A549 (cell line): Measurements from ENCODE around the gene WNT5B. TPM values are rescaled to one million over a fixed set of nuclear protein-coding genes. Genes with fewer than 3 reads are reported as not detected.
"Not testable (repeated sequence)": the region's sequence is repeated elsewhere in the genome, so short reads cannot be mapped to it uniquely, and the experiment has no call there.

Experiments used
- ATAC-seq, 2 experiments: fragments of 200-7000 bp in 1 of 2; fragments of >200 bp in 1 of 2; cut with Nextera tagmentation in 1 of 2; cut with Tn5 transposase in 1 of 2; 3 replicates each; pipeline versions ENCODE4 v1.8.0 to v1.9.1; 2018 to 2020; ENCODE audit warnings: mild to moderate bottlenecking in 1 of 2, moderate library complexity in 1 of 2
- CTCF ChIA-PET: fragments of 300-600 bp; sonication (Branson Sonifier 250); formaldehyde crosslinking; extraction: SDS; loops from one replicate; lab custom pipeline; 2021; ENCODE audit warnings: antibody characterized with exemption, inconsistent platforms; lab: Yijun Ruan, JAX
- POLR2A ChIA-PET: fragments of 350-600 bp; formaldehyde crosslinking; extraction: SDS; loops from one replicate; lab custom pipeline; 2021; ENCODE audit warnings: antibody characterized with exemption, inconsistent platforms; lab: Yijun Ruan, JAX
- DNase-seq, 2 experiments: peaks; one replicate each; pipeline versions ENCODE4 v3.0.0 to v3.0.0-alpha.2; 2011 to 2016; ENCODE audit warnings: low read depth in 1 of 2, low spot score in 1 of 2
- FAIRE-seq: peaks from 2 replicates; lab custom pipeline; 2011; peaks lifted over from hg19 to GRCh38; lab: Jason Lieb, UNC
- H3K27ac ChIP-seq, 2 experiments: fragments of >200 bp; sonication (Bioruptor Twin); formaldehyde crosslinking; 3 replicates each; pipeline ENCODE4 v1.5.1; 2016 to 2017
- H3K4me1 ChIP-seq: fragments of >200 bp; sonication (Bioruptor Twin); formaldehyde crosslinking; 3 replicates; pipeline ENCODE4 v1.6.1; 2016
- H3K4me2 ChIP-seq: fragments of >200 bp; sonication (Bioruptor Twin); formaldehyde crosslinking; 3 replicates; pipeline ENCODE4 v1.6.1; 2016
- H3K4me3 ChIP-seq: fragments of >200 bp; sonication (Bioruptor Twin); formaldehyde crosslinking; 3 replicates; pipeline ENCODE4 v1.5.1; 2016
- H3K9me3 ChIP-seq: fragments of >200 bp; sonication (Bioruptor Twin); formaldehyde crosslinking; 3 replicates; pipeline ENCODE4 v1.6.1; 2016
- CBX2 ChIP-seq: fragments of 200-600 bp; sonication (generic); IDR thresholded peaks from 2 replicates; pipeline ENCODE4 v1.6.1; 2016; ENCODE audit warnings: low read depth, mild to moderate bottlenecking, borderline replicate concordance
- CBX8 ChIP-seq: fragments of 200-600 bp; sonication (generic); IDR thresholded peaks from 2 replicates; pipeline ENCODE4 v1.6.1; 2016
- CHD2 ChIP-seq: fragments of 150-350 bp; IDR thresholded peaks from 2 replicates; pipeline ENCODE4 v1.6.1; 2014; ENCODE audit warnings: low read length; ENCODE audit not compliant: partially characterized antibody
- E2F6 ChIP-seq: IDR thresholded peaks from 2 replicates; pipeline ENCODE4 v1.6.1; 2012; ENCODE audit warnings: low read depth, borderline replicate concordance
- EHF ChIP-seq: fragments of 250-450 bp; sonication (Bioruptor Pico); IDR thresholded peaks from 2 replicates; pipeline ENCODE4 v1.5.0; 2020; ENCODE audit warnings: mild to moderate bottlenecking
- EHMT2 ChIP-seq: fragments of 200-600 bp; sonication (generic); IDR thresholded peaks from 2 replicates; pipeline ENCODE4 v1.6.1; 2016; ENCODE audit warnings: antibody characterized with exemption, low read depth, mild to moderate bottlenecking, moderate library complexity
- EP300 ChIP-seq, 2 experiments: fragments of >200 bp; sonication (Bioruptor Twin); formaldehyde crosslinking; IDR thresholded peaks; 2 replicates in 1 of 2; 3 replicates in 1 of 2; pipeline ENCODE4 v1.6.1; 2016 to 2017
- FOSL2 ChIP-seq, 2 experiments: fragments of 450-650 bp in 1 of 2; fragments of >200 bp in 1 of 2; sonication (Bioruptor Twin) in 1 of 2; formaldehyde crosslinking; IDR thresholded peaks; 2 replicates each; pipeline versions ENCODE4 v1.5.0 to v1.6.1; 2016 to 2020; ENCODE audit warnings: mild to moderate bottlenecking in 1 of 2, moderate library complexity in 1 of 2
- FOXS1 ChIP-seq: fragments of 250-450 bp; sonication (Bioruptor Pico); IDR thresholded peaks from 2 replicates; pipeline ENCODE4 v1.5.0; 2020; ENCODE audit warnings: mild to moderate bottlenecking, moderate library complexity
- HDAC2 ChIP-seq: fragments of 200-600 bp; sonication (generic); IDR thresholded peaks from 2 replicates; pipeline ENCODE4 v1.6.1; 2016
- HES2 ChIP-seq: fragments of >200 bp; sonication (Bioruptor Twin); formaldehyde crosslinking; IDR thresholded peaks from 2 replicates; pipeline ENCODE4 v1.6.1; 2016
- JUNB ChIP-seq: fragments of >200 bp; sonication (Bioruptor Twin); formaldehyde crosslinking; IDR thresholded peaks from 2 replicates; pipeline ENCODE4 v1.6.1; 2016
- MAZ ChIP-seq: fragments of 150-350 bp; IDR thresholded peaks from 2 replicates; pipeline ENCODE4 v1.6.1; 2014; ENCODE audit warnings: antibody characterized with exemption, low read depth, low read length, borderline replicate concordance
- NR3C1 ChIP-seq: fragments of >200 bp; sonication (Bioruptor Twin); formaldehyde crosslinking; IDR thresholded peaks from 3 replicates; pipeline ENCODE4 v1.6.1; 2017
- POLR2AphosphoS2 ChIP-seq: conservative IDR thresholded peaks from 2 replicates; pipeline ENCODE4 v1.6.1; 2012; ENCODE audit warnings: low read length, improper control_type of control experiment, inconsistent platforms
- RAD21 ChIP-seq, 2 experiments: fragments of >200 bp in 1 of 2; sonication (Bioruptor Twin) in 1 of 2; formaldehyde crosslinking in 1 of 2; IDR thresholded peaks in 1 of 2; conservative IDR thresholded peaks in 1 of 2; 2 replicates in 1 of 2; 3 replicates in 1 of 2; pipeline ENCODE4 v1.6.1; 2012 to 2018; ENCODE audit warnings: inconsistent platforms in 1 of 2
- RCOR1 ChIP-seq: fragments of 150-350 bp; IDR thresholded peaks from 2 replicates; pipeline ENCODE4 v1.6.1; 2014; ENCODE audit warnings: antibody characterized with exemption, low read length, low read depth
- RNF2 ChIP-seq: fragments of 200-600 bp; sonication (generic); IDR thresholded peaks from 2 replicates; pipeline ENCODE4 v1.6.1; 2016; ENCODE audit warnings: low read depth, mild to moderate bottlenecking, antibody characterized with exemption, moderate library complexity, borderline replicate concordance
- USF2 ChIP-seq: fragments of 450-650 bp; IDR thresholded peaks from 2 replicates; pipeline ENCODE4 v1.6.1; 2014; ENCODE audit warnings: antibody characterized with exemption
- WGBS: methylation state at CpG from one replicate; pipeline ENCODE4 v1.1.6; 2017; ENCODE audit errors: missing lambda C conversion rate; 5-methylcytosine and 5-hydroxymethylcytosine counted together
- polyA plus RNA-seq, 4 experiments: library from polyadenylated mRNA; depleted of rRNA in 3 of 4; stranded (reverse); fragments of >200 nt; fragmentation: RNase III in 1 of 4; extraction: RNeasy Plus Mini Kit Qiagen cat#74134 plus additional on column Dnase treatment in 1 of 4; gene quantifications; 2 replicates in 3 of 4; 3 replicates in 1 of 4; pipeline ENCODE4 v1.2.3, GENCODE V29; 2011 to 2017
- TF ChIP-seq, protein P1 (sequence below): IDR thresholded peaks from 2 replicates; pipeline ENCODE4 v1.6.1; 2012
- TF ChIP-seq, protein P2 (sequence below): fragments of 250-450 bp; sonication (Bioruptor Pico); IDR thresholded peaks from 2 replicates; pipeline ENCODE4 v1.5.0; 2021; ENCODE audit warnings: mild to moderate bottlenecking, moderate library complexity, borderline replicate concordance

WNT5B gene
- polyA plus RNA-seq, 2 of the 4 experiments (the other 2 are of a cell fraction), result 1.3 to 1.6 TPM

- TF ChIP-seq RNF2 (no peak), FOXS1 (CRISPR knock-in tag) (no peak), EHMT2 (no peak), EHF (CRISPR knock-in tag) (no peak), CBX2 (no peak)
- TF ChIP-seq, protein P1, sequence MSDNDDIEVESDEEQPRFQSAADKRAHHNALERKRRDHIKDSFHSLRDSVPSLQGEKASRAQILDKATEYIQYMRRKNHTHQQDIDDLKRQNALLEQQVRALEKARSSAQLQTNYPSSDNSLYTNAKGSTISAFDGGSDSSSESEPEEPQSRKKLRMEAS, result no peak
- TF ChIP-seq, protein P2, sequence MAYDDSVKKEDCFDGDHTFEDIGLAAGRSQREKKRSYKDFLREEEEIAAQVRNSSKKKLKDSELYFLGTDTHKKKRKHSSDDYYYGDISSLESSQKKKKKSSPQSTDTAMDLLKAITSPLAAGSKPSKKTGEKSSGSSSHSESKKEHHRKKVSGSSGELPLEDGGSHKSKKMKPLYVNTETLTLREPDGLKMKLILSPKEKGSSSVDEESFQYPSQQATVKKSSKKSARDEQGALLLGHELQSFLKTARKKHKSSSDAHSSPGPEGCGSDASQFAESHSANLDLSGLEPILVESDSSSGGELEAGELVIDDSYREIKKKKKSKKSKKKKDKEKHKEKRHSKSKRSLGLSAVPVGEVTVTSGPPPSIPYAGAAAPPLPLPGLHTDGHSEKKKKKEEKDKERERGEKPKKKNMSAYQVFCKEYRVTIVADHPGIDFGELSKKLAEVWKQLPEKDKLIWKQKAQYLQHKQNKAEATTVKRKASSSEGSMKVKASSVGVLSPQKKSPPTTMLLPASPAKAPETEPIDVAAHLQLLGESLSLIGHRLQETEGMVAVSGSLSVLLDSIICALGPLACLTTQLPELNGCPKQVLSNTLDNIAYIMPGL (CRISPR knock-in tag), result no peak
These were observed 64.0 kb downstream of the WNT5B start (continued) for GRCh38 chr12:1692895-1693610.

DNA sequence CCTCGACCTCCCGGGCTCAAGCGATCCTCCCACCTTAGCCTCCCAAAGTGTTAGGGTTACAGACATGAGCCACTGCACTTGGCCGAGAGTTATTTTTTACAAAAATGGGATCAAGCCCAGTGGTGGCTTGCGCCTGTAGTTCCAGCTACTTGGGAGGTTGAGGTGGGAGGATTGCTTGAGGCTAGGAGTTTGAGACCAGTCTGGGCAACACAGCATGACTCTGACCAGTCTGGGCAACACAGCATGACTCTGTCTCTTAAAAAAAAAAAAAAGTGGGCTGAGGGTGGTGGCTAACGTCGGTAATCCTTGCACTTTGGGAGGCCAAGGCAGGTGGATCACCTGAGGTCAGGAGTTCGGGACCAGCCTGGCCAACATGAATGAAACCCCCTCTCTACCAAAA is 66.1 kb downstream of the WNT5B start:
- CTCF ChIA-PET, result interaction anchor here (2.0 kb wide), 1 partner anchor 60 kb away, joined by 4 read pairs; no protein-coding TSS in a partner anchor

DNA sequence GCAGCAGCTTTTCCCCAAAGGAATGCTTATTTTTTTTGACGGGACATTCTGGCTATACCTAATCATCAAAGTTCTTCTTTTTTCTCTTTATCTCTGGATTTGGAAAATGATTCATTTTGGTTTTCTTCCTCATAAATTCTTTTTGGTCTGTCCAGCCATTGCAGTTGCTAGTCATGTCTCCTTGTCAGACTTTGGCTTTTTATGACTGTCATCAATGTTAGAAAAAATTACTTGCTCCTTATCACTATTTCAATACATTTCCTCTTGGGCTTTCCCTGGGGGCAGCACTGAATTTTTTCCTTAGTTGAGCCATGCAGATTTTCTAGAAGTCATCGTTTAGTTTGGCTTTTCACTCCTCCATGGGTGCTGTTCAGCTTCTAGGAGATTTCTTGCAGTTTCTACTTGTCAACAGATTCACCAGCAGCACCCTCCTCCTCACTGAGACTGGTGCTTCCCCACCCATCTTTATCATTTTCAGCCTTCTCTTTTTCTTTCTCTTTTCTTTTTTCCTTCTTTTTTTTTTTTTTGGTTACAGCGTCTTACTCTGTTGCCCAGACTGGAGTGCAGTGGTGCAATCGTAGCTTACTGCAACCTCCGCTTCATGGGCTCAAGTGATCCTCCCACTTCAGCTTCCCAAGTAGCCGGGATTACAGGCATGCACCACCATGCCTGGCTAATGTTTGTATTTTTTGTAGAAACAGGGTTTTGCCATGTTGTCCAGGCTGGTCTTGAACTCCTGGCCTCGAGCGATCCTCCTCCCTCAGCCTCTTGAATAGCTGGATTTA is 67.0 kb downstream of the WNT5B start:
- TF ChIP-seq HDAC2, result no peak
- no peak for TF ChIP-seq EHF (CRISPR knock-in tag)
- TF ChIP-seq RNF2, result no peak
- TF ChIP-seq CBX8, result no peak
- Histone ChIP-seq H3K4me2 (no peak overlapping the region), H3K27ac (no peak overlapping the region), H3K9me3 (no peaks in the 10 kb centered on the region), H3K4me3 (no peak overlapping the region), H3K4me1 (peaks cover 20% of the 10 kb centered on the region)
- DNase-seq, result no peak
- no peak for FAIRE-seq
- CTCF ChIA-PET, result interaction anchor here (0.7 to 3.4 kb wide), 6 partner anchors 48 to 233 kb away, joined by 3 to 17 read pairs (median 4); no protein-coding TSS in a partner anchor
- POLR2A ChIA-PET, result no interaction called here
- no peak for ATAC-seq
- 76% methylated on average over 8 of the region's 8 CpGs for WGBS

More for the DNA sequence above, 66.1 kb downstream of the WNT5B start:
- H3K4me2 ChIP-seq, POLR2A ChIA-PET, H3K9me3 ChIP-seq, DNase-seq, FAIRE-seq, H3K4me3 ChIP-seq, ATAC-seq, H3K27ac ChIP-seq: not testable (repeated sequence)
- 91% methylated on average over 8 of the region's 8 CpGs for WGBS
- H3K4me1 ChIP-seq, result peaks cover 21% of the 10 kb centered on the region

GRCh38 chr12:1696800-1697199 is 67.8 kb downstream of the WNT5B start:
- FAIRE-seq (no peak), DNase-seq (no peak), ATAC-seq (no peak; a peak in 1 of 6 replicates)
- ChIA-PET POLR2A (no interaction called here), CTCF (interaction anchor here (0.8 to 3.4 kb wide), 6 partner anchors 44 to 99 kb away, joined by 3 to 17 read pairs (median 8); no protein-coding TSS in a partner anchor)
- Histone ChIP-seq H3K4me1 (peaks cover 20% of the 10 kb centered on the region), H3K4me3 (no peak overlapping the region), H3K9me3 (no peaks in the 10 kb centered on the region), H3K27ac (no peak overlapping the region), H3K4me2 (no peak overlapping the region)
- TF ChIP-seq FOSL2 (IDR thresholded peaks at IDR 0.05), result no peak
- TF ChIP-seq FOSL2 (CRISPR knock-in tag; IDR thresholded peaks at IDR 0.05), result no peak
- TF ChIP-seq HDAC2, result no peak
- TF ChIP-seq NR3C1, result no peak
- no peak for TF ChIP-seq CHD2
- no peak for TF ChIP-seq RAD21 (conservative IDR thresholded peaks at IDR 0.05 in 1 of 2, IDR thresholded peaks at IDR 0.05 in 1 of 2)
- TF ChIP-seq RCOR1, result no peak
- TF ChIP-seq E2F6, result no peak
- TF ChIP-seq USF2, result no peak
- TF ChIP-seq HES2, result no peak
- TF ChIP-seq POLR2AphosphoS2, result no peak
- no peak for TF ChIP-seq EP300 (IDR thresholded peaks at IDR 0.05)
- no peak for TF ChIP-seq CBX8
- no peak for TF ChIP-seq MAZ
- TF ChIP-seq JUNB, result no peak
